Stomach (tissue), 9 donors: ENCODE results near the gene PRKN. TPM values are rescaled to one million over a fixed set of nuclear protein-coding genes. Genes with fewer than 3 reads are reported as not detected.

Experiments used
- DNase-seq, 2 donors: peaks; one replicate each; pipeline versions ENCODE4 v3.0.0 to v3.0.0-alpha.2; 2013 to 2019
- H3K27ac ChIP-seq, 5 donors: fragments of 200-600 bp in 4 of 5; sonication (generic) in 4 of 5; one replicate each; pipeline ENCODE4 v1.5.1; 2013 to 2019; ENCODE audit warnings: mild to moderate bottlenecking in 1 of 5, moderate library complexity in 1 of 5
- H3K27me3 ChIP-seq, 3 donors: fragments of 200-600 bp; sonication (generic); one replicate each; pipeline ENCODE4 v1.5.1; 2017 to 2019; ENCODE audit warnings: mixed run types in 1 of 3
- H3K36me3 ChIP-seq, 4 donors: fragments of 200-600 bp; sonication (generic); 1 replicate in 3 of 4; 2 replicates in 1 of 4; pipeline ENCODE4 v1.5.1; 2016 to 2019
- H3K4me1 ChIP-seq, 4 donors: fragments of 200-600 bp; sonication (generic); one replicate each; pipeline ENCODE4 v1.5.1; 2016 to 2019
- H3K4me3 ChIP-seq, 4 donors: fragments of 200-600 bp; sonication (generic) in 3 of 4; one replicate each; pipeline ENCODE4 v1.5.1; 2016 to 2019; ENCODE audit warnings: mild to moderate bottlenecking in 1 of 4
- H3K9me3 ChIP-seq, 4 donors: fragments of 200-600 bp; sonication (generic); one replicate each; pipeline ENCODE4 v1.5.1; 2016 to 2019
- CTCF ChIP-seq, 7 experiments: fragments of 450-650 bp in 4 of 7; fragments of 200-600 bp in 3 of 7; sonication (generic) in 3 of 7; IDR thresholded peaks; one replicate each; pipeline ENCODE4 v1.5.1; 2016 to 2019; ENCODE audit warnings: antibody characterized with exemption in 7 of 7, control low read depth in 2 of 7, mild to moderate bottlenecking in 1 of 7
- EP300 ChIP-seq: sonication (generic); formaldehyde crosslinking; IDR thresholded peaks from one replicate; pipeline ENCODE4 v1.6.1; 2017; ENCODE audit warnings: antibody characterized with exemption
- POLR2A ChIP-seq, 4 donors: fragments of 450-650 bp; IDR thresholded peaks; one replicate each; pipeline ENCODE4 v1.6.1; 2016; ENCODE audit warnings: antibody characterized with exemption in 4 of 4, control low read depth in 2 of 4, mild to moderate bottlenecking in 1 of 4, moderate library complexity in 1 of 4
- POLR2AphosphoS5 ChIP-seq, 3 donors: sonication (generic); formaldehyde crosslinking; IDR thresholded peaks; one replicate each; pipeline ENCODE4 v1.6.1; 2016; ENCODE audit warnings: antibody characterized with exemption in 3 of 3
- WGBS, 5 donors: extraction: QIAGEN DNeasy Blood & Tissue Kit in 3 of 5; methylation state at CpG; one replicate each; pipeline versions ENCODE4 v1.1.5 to v1.1.7; 2013 to 2018; 5-methylcytosine and 5-hydroxymethylcytosine counted together
- intact Hi-C: fragments of 100-400 bp; cut with DNase I; formaldehyde crosslinking; loops from one replicate; pipeline ENCODE4 v1.15.1; 2023; ENCODE audit warnings: low total_unique reads
- polyA plus RNA-seq, 3 donors: library from polyadenylated mRNA; stranded (reverse); fragments of 200-250 nt; gene quantifications; one replicate each; pipeline ENCODE4 v1.2.3, GENCODE V29; 2013
- total RNA-seq, 5 donors: library from RNA; depleted of rRNA; stranded (reverse); fragments of >200 nt; gene quantifications; one replicate each; pipeline versions ENCODE4 v1.1.0 to v1.2.3, GENCODE V29; 2014 to 2016
- donor health status: healthy with polysubstance abuse.
- donor health status: Bipolar disorder and iron deficiency.
- donor health status: healthy.

PRKN gene
- total and polyA plus RNA-seq, 8 donors: 0.68 to 19.8 (median 9.5) TPM

GRCh38 chr6:161963634-161964234 lies 763.8 kb downstream of the PRKN start:
- no peaks in the 10 kb centered on the region for H3K9me3 ChIP-seq
- intact Hi-C loops: no loop called here
- 60 to 80% (median 67%) methylated on average over 4 of the region's 4 CpGs for WGBS, 5 donors
- no peaks in the 10 kb centered on the region for H3K27me3 ChIP-seq
- H3K36me3 ChIP-seq: no peaks in the 10 kb centered on the region
- no peak overlapping the region for H3K27ac ChIP-seq
- TF ChIP-seq EP300 (no peak), CTCF (IDR thresholded peaks at IDR 0.05) (no peak), POLR2A (IDR thresholded peaks at IDR 0.05) (no peak), POLR2AphosphoS5 (IDR thresholded peaks at IDR 0.05) (no peak)
- no peak overlapping the region for H3K4me3 ChIP-seq
- no peak for DNase-seq
- no peaks in the 10 kb centered on the region for H3K4me1 ChIP-seq

- intact Hi-C loops: no loop called here
- no peak for DNase-seq
- TF ChIP-seq CTCF (IDR thresholded peaks at IDR 0.05): no peak
- TF ChIP-seq POLR2AphosphoS5 (IDR thresholded peaks at IDR 0.05): no peak
- TF ChIP-seq POLR2A (IDR thresholded peaks at IDR 0.05): no peak
- TF ChIP-seq EP300: no peak
- Histone ChIP-seq H3K4me3 (no peak overlapping the region), H3K9me3 (no peaks in the 10 kb centered on the region), H3K36me3 (no peaks in the 10 kb centered on the region), H3K27me3 (no peaks in the 10 kb centered on the region), H3K4me1 (no peaks in the 10 kb centered on the region), H3K27ac (no peak overlapping the region)
- WGBS, 5 donors: 90 to 94% (median 92%) methylated on average over 8 of the region's 8 CpGs
These were observed 764.4 kb downstream of the PRKN start for GRCh38 chr6:161963181-161963580.

GRCh38 chr6:161961796-161962195 lies 765.8 kb downstream of the PRKN start:
- DNase-seq: no peak
- Histone ChIP-seq H3K4me1 (no peaks in the 10 kb centered on the region), H3K4me3 (no peak overlapping the region), H3K36me3 (no peaks in the 10 kb centered on the region), H3K9me3 (no peaks in the 10 kb centered on the region), H3K27me3 (no peaks in the 10 kb centered on the region), H3K27ac (no peak overlapping the region)
- TF ChIP-seq POLR2AphosphoS5 (IDR thresholded peaks at IDR 0.05) (no peak), EP300 (no peak), CTCF (IDR thresholded peaks at IDR 0.05) (no peak), POLR2A (IDR thresholded peaks at IDR 0.05) (no peak)
- intact Hi-C loops: no loop called here
- 70 to 78% (median 71%) methylated on average over 6 of the region's 6 CpGs for WGBS, 5 donors

GRCh38 chr6:161961046-161961445 lies 766.5 kb downstream of the PRKN start:
- Histone ChIP-seq H3K27me3 (no peaks in the 10 kb centered on the region), H3K9me3 (no peaks in the 10 kb centered on the region), H3K36me3 (no peaks in the 10 kb centered on the region), H3K27ac (no peak overlapping the region), H3K4me1 (no peaks in the 10 kb centered on the region), H3K4me3 (no peak overlapping the region)
- DNase-seq: no peak
- intact Hi-C loops: no loop called here
- WGBS, 5 donors: 85 to 97% (median 95%) methylated on average over 8 of the region's 8 CpGs
- TF ChIP-seq CTCF (IDR thresholded peaks at IDR 0.05) (no peak), POLR2AphosphoS5 (IDR thresholded peaks at IDR 0.05) (no peak), EP300 (no peak), POLR2A (IDR thresholded peaks at IDR 0.05) (no peak)
